HG03558 (cell line): Measurements from ENCODE around the gene TINCR.
"Not testable (repeated sequence)": the region's sequence is repeated elsewhere in the genome, so short reads cannot be mapped to it uniquely, and the experiment has no call there.

Experiments used
- ATAC-seq: cut with Tn5 transposase; IDR thresholded peaks from one replicate; pipeline ENCODE4 v1.9.1; 2021; ENCODE audit warnings: moderate number of reproducible peaks; ENCODE audit not compliant: unreplicated experiment; ENCODE audit errors: extremely low read depth

Gene TINCR

DNA sequence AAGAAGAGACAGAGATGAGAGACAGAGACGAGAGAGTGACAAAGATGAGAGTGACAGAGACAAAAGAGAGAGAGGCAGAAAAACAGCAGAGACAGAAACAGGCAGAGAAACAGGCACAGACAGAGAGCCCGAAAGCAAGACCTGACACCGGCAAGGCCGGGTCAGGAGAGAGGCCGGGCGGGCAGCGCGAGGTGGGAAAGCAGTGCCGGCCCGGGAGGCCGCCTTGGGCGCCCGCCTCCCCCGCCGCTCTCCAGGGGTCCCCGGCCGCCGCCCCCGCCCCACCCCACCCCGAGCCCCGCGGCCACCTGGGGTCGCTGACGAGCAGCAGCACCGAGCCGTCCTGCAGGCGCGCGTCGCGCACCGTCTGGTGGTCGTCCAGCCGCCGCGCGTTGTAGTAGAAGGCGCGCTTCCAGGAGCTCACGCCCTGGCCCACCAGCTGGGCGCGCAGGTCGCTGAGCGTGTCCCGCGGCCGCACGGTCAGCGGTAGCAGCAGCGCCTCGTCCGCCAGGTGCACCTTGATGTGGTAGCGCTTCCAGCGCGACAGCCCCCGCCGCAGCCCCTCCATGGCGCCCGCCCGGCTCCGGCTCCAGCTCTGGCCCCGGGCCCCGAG lies at the start of gene TINCR:
Gene TINCR (minus strand): TSS at position 594 of the 610 bp plus-strand sequence.
- ATAC-seq: no peak

DNA sequence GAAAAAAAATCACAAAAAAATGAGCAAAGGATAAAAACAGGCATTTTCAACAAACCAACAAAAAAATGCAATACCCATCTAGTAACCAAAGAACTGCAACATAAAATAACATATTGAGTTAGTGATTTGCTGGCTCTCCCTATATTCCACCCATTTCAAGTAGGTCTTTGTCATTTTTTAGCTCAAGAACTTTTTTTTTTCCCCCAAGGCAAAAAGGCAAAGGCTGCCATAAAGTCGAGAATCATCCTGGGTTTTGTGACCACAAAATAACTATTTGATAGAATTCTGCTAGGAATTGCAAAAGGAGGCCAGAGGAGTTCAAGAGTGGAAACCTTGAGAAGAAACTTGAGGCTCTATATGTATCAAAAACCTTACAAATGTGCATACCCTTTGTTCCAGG lies 49.3 kb upstream of the TINCR start:
- ATAC-seq: no peak

GRCh38 chr19:5615756-5616327 lies 48.1 kb upstream of the TINCR start:
- ATAC-seq: no peak

DNA sequence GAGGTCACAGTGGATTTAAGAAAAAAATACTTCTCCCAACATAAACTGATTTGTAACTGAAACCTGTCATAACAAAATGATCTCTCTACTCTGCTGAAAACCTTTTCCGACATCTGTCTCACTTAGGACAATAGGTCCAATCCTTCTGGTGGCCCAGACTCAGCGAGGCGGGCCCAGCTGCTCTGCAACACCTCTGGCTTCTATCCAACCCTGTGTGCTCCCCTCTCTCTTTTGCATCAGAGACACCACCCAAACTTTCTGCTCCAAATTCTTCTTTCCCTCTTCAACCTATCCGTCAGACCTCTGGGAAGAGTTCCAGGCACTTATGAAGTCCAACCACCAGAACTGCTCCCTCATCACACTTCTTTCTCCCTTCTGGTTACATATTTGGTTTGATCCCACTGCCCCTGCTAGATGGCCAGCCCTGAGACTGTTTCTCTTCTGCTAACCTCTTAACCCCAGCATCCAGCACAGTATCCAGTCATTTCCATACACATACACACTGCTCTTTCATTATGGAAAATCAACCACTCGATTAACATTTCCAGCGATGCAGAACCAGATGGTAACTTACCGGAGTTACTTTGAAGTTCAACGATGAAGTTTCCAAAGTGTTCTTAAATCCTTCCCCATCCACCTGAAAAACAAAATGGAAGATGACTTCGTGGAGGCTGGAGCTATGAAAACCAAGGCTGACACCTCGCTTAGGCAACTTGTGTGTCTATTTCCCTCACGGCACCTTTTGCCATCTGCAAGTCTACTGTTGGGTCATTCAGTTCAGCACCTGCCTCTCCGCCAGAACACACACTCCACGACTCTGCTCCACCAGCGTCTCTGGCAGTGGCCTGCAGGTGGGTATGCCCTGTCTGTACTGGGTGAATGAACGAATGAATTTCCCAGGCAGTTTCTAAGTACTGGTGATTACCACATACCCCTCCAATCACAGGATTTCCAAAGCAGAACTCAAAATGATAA lies 45.4 kb upstream of the TINCR start:
- no peak for ATAC-seq

- ATAC-seq: no peak
These were observed 42.2 kb upstream of the TINCR start for GRCh38 chr19:5609881-5610448.

- ATAC-seq: not testable (repeated sequence)
These were observed 41.0 kb upstream of the TINCR start for GRCh38 chr19:5608766-5609165.

DNA sequence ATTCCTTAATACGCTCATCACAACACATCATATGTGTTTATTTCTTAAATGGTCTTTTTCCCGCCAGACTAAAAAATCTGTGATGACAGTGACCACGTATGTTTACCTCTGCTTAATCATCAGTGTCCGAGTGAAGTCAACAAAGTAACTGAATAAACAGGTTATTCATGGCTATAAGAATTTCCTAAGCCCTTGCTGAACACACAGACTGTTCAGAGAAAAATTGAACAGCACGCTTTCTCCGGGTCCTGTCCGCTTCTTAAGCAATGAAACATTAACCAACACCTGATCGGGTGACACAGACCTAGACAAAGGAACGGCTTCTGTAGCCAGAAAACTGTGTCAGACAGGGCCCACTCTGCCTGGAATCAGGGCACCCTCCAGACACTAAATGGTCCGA lies 40.5 kb upstream of the TINCR start:
- no peak for ATAC-seq

DNA sequence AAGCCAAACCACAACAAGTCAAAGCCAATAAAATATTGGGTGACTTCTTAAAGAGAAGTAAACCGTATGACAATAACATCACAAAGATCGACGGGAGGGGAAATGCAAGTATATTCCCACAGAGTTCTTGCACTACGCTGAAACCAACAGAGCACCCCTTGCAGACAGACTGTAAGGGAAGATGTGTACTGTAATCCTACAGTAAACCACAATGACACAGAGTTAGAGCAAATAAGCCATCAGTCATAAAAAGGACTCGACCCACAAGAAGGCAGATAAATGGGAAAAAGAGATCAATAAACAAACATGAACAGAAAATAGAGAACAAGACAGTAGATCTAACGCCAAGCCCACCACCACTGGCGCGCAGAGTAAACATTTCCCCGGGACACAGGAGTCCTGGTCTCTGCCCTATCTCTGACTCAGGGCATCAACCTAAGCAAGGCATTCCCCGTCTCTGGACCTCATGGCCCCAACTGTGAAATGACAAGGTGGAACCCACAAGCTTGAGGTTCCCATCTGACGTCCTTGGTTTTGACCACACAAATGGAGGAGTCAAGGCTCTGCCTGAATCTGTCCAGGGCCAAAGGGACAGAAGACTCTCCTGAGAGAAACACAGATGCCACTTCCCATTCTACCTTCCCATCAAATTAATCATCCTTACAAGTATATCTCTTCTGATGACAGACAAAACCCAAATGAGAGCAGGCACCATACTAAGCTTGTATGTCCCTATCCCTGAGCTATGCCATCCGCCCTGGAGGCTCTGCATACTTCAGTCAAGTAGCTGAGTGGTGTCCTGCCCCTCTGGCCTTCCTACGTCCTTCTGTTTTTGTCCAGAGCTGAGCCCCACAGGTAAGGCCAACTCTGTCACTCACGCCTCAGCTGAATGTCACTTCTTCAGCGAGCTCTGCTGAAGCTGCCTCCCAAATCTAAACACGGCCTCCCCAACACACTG lies 39.8 kb upstream of the TINCR start:
- ATAC-seq: no peak

GRCh38 chr19:5605362-5605761 lies 37.6 kb upstream of the TINCR start:
- ATAC-seq: no peak

GRCh38 chr19:5603626-5604025 lies 35.9 kb upstream of the TINCR start:
- no peak for ATAC-seq

DNA sequence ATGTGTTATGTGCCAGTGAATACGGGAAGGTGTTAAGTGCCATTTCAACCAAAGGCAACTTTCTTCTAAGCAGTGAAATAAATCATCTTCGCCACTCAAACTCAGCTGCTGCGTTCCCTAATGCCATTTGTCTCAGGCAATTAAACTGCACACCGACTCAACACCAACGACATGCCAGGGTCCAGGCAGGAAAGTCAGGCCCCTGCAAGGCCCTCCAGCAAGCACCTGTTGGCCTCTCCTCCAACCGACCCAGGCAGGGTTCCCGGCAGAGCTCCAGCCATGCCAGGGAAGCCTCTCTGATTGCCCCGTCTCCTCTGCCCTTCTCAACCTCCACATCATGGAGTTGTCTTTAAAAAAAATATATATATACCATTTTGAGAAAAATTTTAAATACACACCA lies 33.0 kb upstream of the TINCR start:
- ATAC-seq: no peak

GRCh38 chr19:5595745-5596144 lies 28.0 kb upstream of the TINCR start:
- no peak for ATAC-seq

DNA sequence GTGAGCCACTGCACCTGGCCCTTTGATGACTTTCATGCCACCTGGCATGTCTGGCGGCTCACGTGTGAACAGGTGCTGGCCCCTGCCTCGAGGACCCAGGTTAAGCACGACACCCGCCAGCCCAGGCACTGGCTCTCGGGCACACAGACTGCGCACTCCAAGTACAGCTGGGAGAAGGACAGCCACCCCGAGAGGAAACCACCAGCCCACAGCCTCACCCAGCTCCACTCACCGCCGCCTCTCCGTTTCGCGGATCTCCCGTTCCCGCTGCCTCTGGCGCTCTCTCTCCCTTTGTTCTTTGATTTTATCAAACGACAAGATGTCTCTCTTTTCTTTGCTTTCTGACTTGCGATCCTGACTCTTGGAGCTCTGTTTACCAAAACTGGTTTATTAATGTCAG lies 27.4 kb upstream of the TINCR start:
- ATAC-seq: no peak

GRCh38 chr19:5594521-5594950 lies 26.8 kb upstream of the TINCR start:
- ATAC-seq: no peak

DNA sequence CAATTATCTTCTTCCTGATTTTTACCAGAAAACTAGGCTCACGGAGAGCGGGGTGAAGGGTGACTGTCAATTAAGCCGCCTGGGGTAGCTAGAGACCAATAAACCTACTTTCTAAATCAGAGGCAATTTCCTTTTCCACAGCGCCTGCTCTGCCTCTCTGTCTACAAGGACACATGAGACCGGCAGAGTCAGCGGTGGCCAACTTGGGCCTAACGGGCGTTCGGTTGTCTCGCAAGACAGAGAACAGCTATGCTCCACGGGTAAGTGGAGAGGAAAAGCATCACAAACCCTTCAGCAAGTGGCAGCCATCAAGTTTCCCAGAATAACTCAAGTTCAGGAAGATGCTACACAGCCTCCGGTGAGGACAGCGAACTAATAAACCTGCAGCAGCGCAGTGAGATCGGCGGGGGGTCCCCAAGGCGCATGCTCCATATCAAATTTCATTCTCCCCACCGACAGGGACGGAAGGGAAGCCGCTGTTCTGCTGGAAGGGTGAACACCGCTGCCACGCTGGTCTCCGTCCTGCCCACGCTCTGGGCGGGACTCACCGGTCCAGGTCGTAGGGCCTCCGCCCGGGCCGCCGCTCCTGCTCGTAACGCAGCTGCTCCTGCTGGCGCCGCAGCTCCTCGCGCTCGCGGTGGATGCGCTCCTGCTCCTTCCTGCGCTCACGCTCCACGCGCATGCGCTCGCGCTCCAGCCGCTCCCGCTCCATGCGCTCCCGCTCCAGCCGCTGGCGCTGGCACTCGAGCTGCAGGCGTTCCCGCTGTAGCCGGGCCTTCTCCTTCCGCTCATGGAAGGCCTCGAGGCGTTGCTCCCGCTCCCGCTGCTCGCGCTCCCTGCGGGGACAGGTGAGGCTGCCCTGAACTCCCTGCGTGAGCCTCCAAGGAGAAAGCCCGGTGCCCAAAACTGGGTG lies 25.8 kb upstream of the TINCR start:
- ATAC-seq: no peak

DNA sequence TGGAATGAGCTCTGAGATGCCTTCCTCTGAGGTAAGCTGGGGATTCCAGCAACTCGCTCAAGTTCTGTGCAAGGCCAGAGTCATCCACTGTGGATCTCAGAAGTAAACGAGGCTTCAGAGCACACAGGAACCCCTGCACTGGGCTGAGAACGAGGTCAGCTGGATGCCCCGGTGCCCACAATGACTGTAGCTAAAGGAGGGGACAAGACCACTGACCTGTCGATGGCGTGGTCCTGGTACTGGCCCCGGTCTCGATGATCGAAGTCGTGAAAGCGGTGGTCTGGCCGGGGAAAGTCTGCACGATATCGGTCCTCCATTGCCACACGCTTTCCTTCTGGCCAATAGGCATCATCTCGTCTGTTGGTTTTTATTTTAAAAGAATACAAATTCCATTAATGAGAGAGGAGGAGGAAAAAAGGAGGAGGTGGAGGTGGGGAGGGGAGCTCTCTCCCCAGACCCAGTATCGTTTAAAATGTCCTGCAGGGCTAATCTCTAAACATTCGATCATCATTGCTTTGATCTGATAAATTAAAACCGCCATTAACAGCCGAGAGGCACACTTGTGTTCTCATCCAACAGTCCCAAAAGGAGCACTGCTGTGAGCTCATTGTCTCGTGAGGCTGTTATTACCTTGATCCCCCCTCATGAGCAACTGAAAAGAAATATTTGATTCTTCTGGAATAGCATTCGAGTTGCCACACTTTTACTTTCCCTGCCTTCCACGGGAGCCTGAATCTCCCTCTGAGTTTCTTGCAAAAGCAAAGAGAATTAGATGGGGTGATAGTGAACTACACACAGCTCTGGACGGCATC lies 25.0 kb upstream of the TINCR start:
- ATAC-seq: no peak

DNA sequence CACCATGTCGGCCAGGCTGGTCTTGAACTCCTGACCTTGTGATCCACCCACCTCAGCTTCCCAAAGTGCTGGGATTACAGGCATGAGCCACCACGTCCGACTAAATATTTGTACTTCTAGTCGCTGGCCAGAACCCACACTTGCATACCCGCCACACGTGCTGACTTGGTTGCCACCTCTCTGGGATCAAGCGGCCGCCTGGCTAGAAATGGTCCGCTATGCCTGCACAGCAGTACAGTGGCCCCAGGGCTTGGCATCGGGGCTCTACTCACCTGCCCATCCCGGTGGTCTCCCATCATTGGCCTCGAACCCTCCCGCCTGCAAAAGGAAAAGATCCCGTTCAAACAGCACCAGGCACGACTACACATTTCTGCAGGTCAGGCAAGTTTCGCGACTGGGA lies 23.7 kb upstream of the TINCR start:
- no peak for ATAC-seq

DNA sequence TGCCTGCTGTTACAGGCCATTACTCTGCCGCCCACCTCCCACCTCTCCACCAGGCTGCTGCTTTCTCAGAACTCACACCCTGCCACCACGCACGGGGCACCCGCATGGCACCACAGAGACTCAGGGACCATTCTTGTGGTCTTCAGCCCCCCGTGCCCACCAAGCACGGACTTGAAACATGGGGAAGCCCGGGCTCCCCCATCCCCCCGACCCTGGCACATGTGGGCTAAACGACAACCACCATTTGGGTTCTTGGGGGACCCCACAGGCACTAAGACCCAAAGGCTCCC lies 23.1 kb upstream of the TINCR start:
- ATAC-seq: no peak
